NCI-H1417 treated with DMSO at 0.1 percent for 48 hours (cell line): ENCODE data around the gene WDR86.

ENCODE experiments used
- DNase-seq: peaks from one replicate; lab custom pipeline; 2025; lab: John Stamatoyannopoulos, UW

WDR86 gene

DNA sequence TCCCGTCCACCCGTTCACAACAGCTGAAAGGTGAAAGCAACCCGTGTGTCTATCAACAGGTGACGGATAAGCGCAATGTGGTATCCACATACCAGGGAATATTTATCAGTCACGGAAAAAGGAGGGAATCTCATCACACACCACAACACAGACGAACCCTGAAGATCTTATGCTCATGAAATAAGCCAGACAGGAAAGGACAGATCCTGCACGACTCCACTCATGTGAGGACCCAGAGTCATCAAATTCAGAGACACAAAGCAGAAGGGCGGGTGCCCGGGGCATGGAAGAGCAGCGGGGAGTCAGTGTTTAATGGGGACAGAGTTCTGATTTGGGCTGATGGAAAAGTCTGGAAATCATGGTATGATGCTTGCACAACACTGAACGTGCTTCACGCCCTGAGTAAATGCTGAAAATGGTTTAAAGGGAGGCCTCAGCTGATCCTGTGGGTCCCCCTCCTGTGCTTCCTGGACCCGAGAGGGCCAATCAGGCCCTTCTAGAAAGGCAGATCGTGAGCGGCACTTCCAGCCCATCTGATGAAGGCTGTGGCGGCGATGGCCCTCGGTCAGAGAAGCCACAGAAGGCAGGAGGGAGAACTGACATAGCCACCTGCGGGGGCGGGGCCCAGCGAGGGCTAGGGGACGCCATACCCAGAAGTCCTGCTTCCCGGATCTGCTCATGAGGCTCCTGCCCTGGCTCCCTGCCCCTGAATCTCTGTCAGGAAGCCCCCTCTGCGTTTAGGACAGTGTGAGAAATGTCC, 19.1 kb downstream of the WDR86 start:
- no peak for DNase-seq

DNA sequence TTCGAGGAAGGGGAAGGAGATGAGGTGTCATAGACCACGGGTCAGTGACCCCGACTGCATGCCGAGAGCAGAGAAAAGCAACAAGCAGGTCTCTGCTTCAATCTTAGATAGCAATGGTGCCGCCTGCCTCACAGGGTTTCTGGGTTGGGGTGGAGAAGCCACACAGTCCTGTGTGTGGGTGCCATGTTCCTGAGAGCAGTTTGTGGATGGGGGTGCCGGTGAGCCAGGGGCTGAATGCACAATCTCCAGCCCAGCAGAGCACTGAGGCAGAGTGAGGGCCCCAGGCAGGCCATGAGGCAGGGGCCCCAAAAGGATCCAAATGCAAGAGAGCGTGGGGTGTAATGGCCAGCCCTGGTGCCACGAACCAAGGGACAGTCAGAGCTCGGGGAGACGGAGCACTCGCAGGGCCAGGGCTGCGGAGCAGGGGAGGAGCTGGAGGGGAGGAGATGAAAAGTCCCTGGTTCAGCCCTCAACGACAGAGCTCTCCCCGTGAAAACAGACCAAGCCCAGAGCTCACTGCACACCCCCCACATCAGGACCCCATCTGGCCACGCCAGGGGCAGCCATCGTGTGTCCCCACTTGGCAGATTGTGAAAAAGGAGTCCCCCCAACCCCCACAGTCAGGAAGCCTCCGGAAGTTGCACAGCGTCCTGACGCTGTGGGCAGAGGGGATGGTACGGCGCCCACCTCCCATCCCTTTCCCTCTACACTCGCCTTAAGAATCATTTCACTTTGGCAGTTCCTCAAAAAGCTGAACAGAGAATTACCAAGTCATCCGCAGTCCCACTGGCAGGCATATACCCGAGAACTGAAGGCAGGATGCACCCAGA, 19.9 kb downstream of the WDR86 start:
- DNase-seq = no peak

DNA sequence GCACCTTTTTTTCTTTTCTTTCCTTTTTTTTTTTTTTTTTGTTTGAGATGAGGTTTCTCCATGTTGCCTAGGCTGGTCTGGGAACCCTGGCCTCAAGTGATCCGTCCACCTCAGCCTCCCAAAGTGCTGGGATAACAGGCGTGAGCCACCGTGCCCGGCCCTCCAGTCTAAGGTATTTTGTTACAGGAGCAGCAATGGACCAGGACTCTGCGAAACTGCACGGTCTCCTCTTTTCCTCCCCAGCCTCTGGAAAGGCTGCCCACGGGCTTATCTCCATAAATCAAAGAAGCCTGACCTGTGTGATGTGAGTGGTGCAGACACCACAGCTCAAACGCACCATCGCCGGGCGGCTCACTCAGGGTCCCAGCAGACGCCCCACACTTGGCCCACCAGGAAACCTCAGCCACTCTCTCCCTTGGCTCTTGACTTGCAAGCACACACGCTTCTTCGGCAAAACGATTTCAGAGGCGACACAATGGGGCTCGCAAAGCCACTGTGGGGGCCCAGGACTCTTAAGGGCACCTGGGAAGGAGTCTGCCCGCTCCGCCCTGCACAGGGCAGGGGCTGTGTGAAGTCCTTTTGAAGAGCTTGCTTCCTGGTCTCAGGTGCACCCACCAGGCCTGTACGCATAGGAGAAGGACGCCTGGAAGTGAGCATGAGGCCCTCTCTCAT, 20.6 kb downstream of the WDR86 start:
- DNase-seq = no peak

DNA sequence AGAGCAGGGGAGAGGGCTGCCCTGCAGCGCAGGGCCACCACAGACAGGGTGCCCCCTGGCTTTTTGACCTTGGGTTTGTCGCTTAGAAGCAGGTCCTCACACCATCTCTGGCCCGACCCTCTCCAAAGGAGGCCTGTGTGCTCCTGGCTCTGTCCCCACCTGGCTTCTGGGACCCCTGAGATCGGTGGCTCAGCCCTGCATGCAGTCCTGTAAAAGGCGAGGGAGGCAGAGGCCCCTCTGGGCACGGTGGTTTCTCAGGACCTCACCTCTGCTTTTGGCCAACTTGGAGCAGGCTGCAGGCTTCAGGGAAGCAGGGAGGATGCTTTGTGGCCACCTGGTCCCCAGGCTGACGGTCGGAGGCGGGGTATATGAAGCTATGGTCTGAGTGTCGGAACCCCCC, 21.4 kb downstream of the WDR86 start:
- no peak for DNase-seq

DNA sequence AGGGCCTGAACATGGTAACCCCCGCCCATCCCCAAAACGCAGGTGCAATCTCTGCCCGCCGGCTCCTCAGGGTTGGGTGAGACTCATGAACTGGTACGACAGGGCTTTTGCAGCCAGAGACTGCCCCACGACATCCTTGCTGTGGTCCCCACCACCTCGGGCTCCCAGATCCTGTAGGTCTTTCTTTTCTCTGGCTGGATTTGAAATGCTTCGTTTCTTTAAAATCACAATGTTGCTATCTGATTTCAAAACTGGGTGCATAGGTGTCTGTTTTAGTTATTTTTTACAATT, 21.9 kb downstream of the WDR86 start:
- no peak for DNase-seq

DNA sequence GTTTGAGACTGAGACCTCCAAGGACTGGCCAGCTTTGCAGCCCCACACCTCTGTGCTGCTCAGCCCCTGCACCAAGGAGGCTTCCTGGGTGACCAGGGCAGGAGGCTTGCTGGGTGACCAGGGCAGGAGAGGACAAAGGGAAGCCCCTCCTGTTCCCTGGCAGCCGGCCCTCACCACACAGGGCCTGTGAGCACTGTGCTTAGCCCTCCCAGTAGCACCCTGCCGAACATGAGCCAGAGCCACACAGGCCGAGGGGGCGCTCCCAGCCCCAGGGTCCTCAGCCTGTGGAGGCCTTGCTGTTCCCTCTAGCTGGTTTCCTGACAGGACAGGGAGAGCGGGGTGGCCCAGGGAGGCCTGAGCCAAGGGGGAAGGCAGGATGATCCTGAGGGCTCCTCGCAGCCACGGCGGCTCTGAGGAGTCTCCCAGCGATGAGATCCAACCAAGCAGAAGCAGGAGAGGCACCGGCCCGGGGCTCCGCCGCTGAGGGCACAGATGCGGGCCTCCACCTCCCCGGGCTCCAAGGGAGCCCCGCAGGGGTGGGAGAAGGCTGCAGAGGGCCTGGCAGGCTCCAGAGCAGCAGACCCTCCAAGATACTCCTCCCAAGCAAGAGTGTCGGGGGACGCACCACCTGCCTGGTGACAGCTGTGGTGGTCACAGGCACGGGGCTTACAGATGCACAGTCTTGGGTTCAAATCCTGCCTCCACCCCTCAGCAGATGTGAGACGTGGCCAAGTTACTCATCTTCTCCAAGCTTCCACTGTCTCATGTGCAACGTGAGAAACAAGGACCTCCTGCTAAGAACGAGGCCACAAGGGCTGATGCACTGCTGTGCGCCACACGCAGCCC, 22.5 kb downstream of the WDR86 start:
- no peak for DNase-seq

DNA sequence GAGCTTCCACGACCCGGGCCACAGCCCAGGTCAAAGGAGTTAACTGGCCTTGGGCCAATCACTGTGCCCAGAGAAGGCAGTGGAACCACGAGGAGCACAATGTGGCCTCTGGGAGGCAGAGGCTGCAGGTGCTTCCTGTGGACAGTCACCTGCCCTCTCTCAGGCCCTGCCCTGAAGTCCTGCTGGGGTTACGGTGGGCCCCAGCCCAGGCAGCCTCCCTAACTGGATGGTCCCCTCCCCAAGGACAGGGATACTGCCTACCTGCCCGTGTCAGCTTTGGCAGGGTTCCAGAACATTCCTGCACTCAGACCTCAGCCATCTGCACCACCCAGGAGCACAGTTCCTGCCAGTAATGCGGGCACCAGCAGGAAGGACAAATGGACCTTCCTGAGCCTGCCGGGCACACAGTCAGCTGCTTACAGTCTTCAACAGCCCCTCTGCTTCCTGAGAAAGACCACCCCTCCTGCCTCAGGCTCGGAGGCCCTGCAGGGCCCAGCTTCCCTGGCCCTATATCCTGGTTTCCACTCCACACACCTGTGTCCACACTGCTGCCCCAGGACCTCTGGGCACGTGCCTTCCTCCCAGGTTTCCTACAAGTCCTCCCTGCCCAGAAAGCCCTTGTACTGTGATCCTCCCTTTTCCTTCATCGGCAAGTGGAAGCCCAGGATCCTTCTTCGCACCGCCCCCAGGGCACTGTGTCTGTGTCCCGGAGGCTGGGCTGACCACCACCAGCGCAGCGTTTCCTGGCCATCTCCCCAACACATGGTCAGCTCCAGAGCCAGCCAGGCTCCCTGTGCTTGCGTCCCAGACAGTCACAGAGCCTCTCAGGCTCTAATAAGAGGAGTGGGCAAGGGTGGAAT, 23.3 kb downstream of the WDR86 start:
- no peak for DNase-seq

DNA sequence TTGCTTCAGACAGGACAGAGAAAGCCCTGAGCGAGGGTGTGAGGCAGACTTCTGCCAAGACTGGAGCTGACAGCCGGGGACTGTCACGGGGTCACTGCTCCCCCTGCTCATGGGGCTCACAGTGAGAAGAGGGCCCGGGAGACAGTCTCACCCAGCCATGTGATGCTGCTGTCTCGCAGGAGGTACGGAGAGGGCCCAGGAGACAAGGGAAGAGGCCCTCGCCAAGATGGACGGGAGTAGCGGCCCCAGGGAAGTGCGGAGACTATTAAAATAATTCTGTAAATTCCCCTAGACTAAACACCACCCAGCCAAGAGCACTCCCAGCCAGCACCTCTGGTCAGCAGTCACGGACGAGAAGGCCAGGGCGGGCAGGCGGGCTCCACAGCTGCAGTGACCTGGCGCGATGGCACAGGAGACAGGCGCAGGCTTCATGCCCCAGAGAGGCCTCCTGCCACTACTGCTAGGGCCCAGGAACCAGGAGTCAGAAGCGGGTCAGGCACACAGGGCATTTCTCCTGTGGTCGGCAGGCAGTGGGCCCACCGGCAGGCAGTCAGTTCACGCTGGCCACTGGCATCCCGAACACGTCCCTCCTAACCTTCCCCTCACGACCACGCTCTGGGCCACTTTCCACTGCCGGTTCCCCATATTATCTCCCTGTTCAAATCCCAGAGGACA, 24.1 kb downstream of the WDR86 start:
- DNase-seq = no peak

DNA sequence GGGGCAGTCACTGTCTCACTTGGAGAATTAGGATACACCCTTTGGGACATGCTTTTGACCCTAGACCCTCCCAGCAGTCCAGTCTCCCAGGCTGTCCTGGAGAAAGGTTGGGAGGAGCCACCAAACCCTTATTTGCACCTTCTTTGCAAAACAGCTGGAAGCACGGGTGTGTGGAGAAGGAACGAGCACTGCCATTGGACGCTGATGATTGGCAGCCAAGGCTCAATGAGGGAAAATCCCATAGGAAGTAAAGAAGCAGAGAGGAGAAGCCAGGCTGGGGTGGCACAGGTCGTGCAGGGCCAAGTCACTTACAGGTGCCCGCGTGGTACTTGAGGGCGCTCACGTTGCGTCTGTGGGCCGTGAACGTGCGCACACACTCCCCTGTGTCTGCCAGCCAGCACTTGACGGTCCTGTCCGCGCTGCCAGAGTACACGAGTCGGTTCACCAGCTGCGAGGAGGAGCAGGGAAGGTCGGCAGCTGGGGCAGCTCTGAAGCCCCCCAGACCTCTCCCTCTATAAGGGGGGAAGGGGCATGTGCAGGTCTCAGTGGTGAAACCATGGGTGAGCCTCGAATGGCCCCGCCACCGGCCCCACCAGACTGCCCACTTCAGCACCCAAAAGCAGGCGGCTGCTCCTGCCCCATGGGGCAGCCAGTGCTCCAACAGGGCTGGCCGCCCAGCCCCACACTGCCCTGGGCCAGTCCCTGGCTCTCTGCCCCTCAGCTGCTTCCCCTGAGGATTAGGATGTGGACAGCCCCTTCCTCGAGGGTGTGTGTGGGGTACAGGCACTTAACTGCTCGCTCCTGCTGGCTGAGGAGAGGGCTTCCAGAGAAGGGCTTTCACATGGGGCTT, 24.8 kb downstream of the WDR86 start:
- DNase-seq = no peak

DNA sequence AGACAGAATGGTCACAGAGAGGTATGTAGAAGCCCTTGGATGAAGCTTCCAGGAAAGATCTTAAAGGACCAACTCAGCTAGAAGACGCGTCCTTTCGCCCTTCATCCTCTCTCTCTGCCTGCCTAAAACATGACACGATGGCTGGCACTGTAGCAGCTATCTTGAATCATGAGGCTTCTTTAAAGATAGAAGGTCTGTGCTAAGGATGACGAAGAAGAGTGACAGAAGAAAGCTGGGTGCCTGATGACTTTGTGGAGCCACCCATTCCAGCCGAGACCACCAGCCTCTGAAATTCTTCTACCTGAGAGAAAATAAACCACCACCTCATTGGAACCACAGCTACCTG, 25.5 kb downstream of the WDR86 start:
- DNase-seq = no peak

DNA sequence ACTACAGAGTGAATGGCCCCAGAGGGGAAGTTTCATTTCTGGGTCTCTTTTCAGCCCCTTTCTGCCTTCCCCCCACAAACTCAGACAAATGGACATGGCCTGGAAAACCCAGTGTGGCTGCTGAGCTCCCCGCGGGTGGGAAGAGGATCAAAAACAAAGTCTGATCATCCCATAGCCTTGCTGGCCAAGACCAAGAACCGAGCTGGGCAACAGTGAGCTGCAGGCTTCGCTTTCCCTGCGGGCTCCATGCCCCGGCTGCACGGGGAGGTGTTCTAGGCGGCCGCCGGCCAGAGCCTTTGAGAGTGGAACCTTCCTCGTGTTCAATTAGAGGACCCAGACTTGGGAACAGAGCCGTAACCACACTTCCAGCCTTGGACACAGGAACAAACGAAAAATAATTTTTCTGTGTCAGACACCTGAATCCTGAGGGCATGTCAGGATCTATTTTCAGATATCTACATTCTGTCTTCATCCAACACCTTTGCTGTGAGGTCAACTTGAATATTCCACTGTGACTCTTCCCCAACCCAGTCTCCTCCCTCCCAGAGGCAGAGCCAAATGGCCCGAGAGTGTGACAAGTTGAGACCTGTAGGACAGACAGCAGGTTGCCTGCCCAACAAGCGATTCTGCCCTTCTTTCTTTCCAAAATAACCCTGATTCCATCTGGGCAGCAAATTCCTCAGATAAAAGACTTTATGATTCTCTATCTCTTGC, 26.0 kb downstream of the WDR86 start:
- no peak for DNase-seq

DNA sequence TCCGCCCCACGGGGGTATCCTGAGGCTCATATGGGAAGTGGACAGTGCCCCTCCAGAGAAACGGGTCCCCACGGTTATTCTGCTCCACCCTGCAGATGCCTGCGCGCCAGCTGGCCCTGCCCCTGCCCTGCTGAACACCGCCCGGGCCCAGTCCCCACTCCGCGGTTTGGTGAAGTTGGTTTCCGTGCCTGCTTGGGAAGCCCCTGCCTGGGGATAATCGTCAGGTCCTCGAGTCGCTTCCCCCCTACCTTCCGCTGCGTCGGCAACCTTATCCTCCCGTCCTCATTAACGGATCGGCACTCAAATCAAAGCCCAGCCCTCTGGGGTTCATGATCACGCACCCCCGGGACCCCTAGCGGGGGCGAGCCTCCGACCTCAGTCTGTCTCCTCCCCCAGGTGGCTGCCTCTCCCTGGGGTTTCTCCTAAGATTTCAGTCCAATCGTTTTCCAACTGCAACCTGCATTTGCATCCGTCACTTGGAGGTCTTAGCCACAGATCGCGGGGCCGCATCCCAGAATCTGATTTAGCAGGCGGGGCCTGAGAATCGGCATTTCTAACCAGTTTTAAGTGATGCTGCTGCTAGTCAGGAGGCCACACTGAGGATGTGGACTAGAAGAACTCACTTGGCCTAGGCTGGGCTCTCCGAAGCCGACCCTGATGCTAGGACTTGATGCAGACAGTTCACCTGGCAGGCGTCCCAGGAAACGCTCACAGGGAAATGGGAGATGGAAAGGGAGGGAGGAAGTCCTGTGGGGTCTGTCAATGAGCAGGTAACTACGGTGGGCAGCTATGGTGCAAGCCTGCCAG, 27.6 kb downstream of the WDR86 start:
- DNase-seq = no peak

DNA sequence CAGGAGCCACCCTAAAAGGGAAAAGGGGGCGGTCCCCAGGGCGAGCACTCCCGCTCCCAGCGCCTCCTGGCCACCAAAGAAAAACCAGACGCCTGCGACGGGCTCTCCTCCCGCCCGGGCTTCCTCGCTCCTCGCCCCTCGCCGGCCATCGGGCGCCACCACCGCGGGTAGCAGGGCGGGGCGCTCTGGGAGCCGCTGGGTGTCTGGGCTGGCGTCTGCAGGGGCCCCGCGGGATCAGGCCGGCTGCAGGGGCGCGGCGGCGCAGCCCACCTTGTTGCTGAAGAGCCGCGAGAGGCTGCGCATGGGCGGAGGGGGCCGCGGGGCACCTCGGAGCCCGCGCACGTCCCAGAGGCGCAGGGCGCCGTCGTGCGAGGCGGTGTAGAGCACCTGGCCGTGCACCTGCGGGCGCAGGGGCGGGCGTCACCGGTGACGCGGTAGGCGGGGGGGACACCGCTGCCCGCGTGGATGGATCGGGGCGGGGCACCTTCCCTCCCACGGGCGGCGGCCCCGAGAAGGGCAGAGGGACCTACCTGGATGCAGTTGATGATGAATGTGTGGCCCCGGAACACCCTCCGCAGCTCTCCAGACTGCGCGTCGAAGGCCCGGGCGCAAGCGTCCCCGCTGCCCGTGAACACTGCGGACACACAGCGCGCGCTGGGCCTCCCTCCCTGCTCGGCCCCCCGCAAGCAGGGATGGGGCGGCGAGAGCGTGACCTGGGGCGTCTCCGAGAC, 28.3 kb downstream of the WDR86 start:
- DNase-seq = no peak

DNA sequence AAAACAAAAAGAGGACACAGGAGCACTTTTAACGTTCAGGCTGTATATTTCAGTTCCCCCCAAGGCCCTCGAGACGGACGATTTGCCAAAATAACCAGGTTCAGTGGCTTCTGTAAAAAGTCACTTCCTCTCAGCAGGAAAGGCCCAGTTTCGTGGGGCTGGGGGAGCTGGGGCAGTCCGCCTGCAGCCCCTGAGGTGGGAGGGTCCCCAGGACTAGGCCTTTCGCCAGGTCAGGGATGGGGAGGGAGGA, 28.8 kb downstream of the WDR86 start:
- no peak for DNase-seq

DNA sequence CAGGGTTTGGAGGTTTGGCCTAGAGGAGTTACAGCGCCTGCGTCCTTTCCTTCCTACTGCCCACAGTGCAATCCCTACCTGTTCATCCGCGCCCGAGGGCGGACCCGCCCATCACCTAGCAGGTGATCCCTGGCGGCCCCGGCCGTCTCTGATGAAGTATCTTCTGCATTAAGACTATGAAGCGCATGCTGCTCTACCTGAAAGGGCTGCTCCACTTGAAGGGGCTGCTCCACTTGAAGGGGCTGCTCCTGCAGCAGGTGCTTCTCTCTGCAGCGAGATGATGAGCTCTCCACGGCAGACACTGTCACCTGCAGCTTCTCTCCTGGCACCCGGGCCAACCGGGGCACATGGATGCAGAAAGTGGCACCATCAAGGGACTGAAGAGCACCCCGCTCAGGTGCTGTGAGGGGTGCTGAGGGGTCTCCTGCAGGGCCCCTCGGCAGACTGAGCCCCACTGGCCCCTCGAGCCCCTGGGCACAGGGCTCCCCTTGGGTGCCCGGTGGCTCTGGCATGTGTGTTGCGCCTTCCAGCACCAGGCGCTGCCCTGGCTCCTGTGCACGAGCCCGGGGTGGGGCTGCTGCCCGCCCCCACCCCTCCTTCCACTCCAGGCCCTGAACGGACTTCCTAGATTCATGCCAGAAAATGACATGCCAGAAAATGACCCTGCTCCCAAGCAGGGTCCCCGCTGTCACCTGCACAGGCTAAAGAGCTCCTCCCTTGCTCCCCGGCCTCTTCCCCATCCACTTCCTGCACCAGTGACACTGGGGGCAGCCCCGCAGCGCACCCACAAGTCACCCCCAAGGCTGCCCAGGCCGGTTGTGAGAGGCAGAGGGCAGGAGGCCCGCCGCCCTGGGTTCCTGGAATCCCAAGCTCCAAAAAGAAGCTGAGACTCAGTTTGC, 29.4 kb downstream of the WDR86 start:
- DNase-seq = no peak

DNA sequence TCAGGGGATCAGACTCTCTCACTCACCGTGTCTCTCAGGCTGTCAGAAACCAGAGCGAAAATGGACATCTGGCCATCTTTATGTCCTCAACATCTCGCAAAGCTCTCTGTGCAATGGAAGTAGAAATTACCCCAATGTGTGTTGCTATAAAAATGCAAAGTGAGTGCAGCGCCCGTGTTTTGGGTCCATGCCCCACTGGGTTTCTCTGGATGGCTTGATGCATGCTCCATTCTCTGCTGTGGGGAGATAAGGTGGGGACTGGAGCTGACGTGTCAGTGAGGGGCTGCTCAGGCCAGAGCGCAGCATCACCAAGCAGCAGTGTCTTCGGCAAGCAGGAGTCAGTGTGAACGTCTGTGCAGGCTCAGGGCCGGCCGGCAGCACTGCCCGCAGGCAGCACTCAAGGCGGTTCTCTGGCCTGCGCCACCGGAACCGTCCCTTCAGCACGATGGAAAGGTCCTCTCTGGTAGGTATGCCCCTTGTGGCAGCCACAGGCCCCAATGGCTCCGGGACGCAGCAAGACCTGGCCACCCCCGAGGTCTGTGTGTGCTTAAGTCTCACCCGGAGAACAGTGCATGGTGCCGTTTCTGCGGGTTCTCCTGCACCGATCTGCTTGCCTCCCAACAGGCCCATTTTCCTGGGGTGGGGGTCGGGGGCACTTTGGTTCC, 30.2 kb downstream of the WDR86 start:
- no peak for DNase-seq

DNA sequence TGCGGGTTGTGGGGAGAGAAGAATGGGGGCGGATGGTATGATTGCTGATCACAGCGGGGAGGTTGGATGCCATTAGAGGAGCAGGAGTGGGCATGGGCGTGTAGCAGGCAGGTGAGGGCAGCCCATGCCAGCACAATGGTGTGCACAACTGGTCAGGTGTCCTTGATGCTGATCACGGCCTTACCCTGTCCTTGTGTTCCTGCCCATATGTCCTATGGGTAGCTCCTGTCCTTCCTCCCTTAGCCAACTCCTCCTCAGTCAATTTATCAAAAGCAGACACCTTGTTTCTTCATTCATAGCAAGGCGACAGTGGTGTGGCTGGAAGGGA, 30.7 kb downstream of the WDR86 start:
- DNase-seq = no peak
